Stimulated activated naive B cell treated with anti-CD40 and anti-IgM and Interleukin-4, amounts not matched to agents 10 μg/mL and 1 μg/mL and 100 μg/mL, for 72 hours (primary cell): Measurements from ENCODE around the gene ZSCAN5C.
"Not testable (repeated sequence)": the region's sequence is repeated elsewhere in the genome, so short reads cannot be mapped to it uniquely, and the experiment has no call there.

Source experiments
- ATAC-seq, 2 donors: fragments of 150-1000 bp; cut with Tn5 transposase; replicated peaks; 2 replicates each; pipeline ENCODE4 v1.10.0; 2021; ENCODE audit warnings: moderate library complexity in 1 of 2
- DNase-seq: peaks from one replicate; pipeline ENCODE4 v3.0.0; 2021
- H3K27ac Mint-ChIP-seq: one replicate; pipeline ENCODE4 v1.8.0; 2022; ENCODE audit warnings: mild to moderate bottlenecking, mixed read lengths
- H3K27me3 Mint-ChIP-seq, 2 donors: one replicate each; pipeline ENCODE4 v1.8.0; 2022; ENCODE audit warnings: mixed read lengths in 2 of 2
- H3K36me3 Mint-ChIP-seq, 2 donors: one replicate each; pipeline ENCODE4 v1.8.0; 2022; ENCODE audit warnings: mixed read lengths in 2 of 2, mild to moderate bottlenecking in 1 of 2
- H3K4me1 Mint-ChIP-seq, 2 donors: one replicate each; pipeline ENCODE4 v1.8.0; 2022; ENCODE audit warnings: mixed read lengths in 2 of 2, mild to moderate bottlenecking in 1 of 2
- H3K4me3 Mint-ChIP-seq, 2 donors: one replicate each; pipeline ENCODE4 v1.8.0; 2022; ENCODE audit warnings: mild to moderate bottlenecking in 2 of 2, mixed read lengths in 2 of 2, moderate library complexity in 1 of 2
- H3K9me3 Mint-ChIP-seq, 2 donors: one replicate each; pipeline ENCODE4 v1.8.0; 2022; ENCODE audit warnings: mixed read lengths in 2 of 2, mild to moderate bottlenecking in 1 of 2

The ZSCAN5C gene

GRCh38 chr19:56174550-56174949 lies 27.5 kb upstream of the ZSCAN5C start:
- peaks cover 19 to 38% of the 10 kb centered on the region in 2 donors for H3K27me3 Mint-ChIP-seq
- ATAC-seq (no peak), DNase-seq (no peak)
- H3K4me1 Mint-ChIP-seq = peaks cover 0 to 2% of the 10 kb centered on the region in 2 donors
- H3K27ac Mint-ChIP-seq = no peak overlapping the region
- no peaks in the 10 kb centered on the region for H3K36me3 Mint-ChIP-seq
- H3K9me3 Mint-ChIP-seq = no peaks in the 10 kb centered on the region
- H3K4me3 Mint-ChIP-seq = no peak overlapping the region

- DNase-seq, ATAC-seq, H3K27ac Mint-ChIP-seq, H3K4me3 Mint-ChIP-seq, H3K36me3 Mint-ChIP-seq, H3K4me1 Mint-ChIP-seq, H3K9me3 Mint-ChIP-seq: not testable (repeated sequence)
- H3K27me3 Mint-ChIP-seq = peaks cover 15 to 38% of the 10 kb centered on the region in 2 donors
Measured at GRCh38 chr19:56175861-56176307, 26.2 kb upstream of the ZSCAN5C start, which contains the start of gene GALP. Gene GALP, plus strand, starts transcription at chr19:56176008. Its CDS starts 1,101 bp downstream, at chr19:56177109.

- not testable (repeated sequence) for ATAC-seq, DNase-seq, H3K27ac Mint-ChIP-seq, H3K36me3 Mint-ChIP-seq, H3K4me1 Mint-ChIP-seq, H3K9me3 Mint-ChIP-seq, H3K4me3 Mint-ChIP-seq
- H3K27me3 Mint-ChIP-seq = peaks cover 15 to 38% of the 10 kb centered on the region in 2 donors
Measured at GRCh38 chr19:56176310-56176709, 25.8 kb upstream of the ZSCAN5C start.

- Mint-ChIP-seq H3K36me3 (no peaks in the 10 kb centered on the region), H3K27ac (no peak overlapping the region), H3K9me3 (no peaks in the 10 kb centered on the region), H3K4me3 (no peak overlapping the region), H3K27me3 (peaks cover 13 to 35% of the 10 kb centered on the region in 2 donors), H3K4me1 (peaks cover 0 to under 1% of the 10 kb centered on the region in 2 donors)
- no peak for ATAC-seq
- DNase-seq = no peak
Measured at GRCh38 chr19:56176881-56177280, 25.2 kb upstream of the ZSCAN5C start.

GRCh38 chr19:56177564-56178243 lies 24.4 kb upstream of the ZSCAN5C start:
- Mint-ChIP-seq H3K27me3 (peaks cover 15 to 32% of the 10 kb centered on the region in 2 donors), H3K4me1 (no peaks in the 10 kb centered on the region), H3K27ac (no peak overlapping the region), H3K9me3 (no peaks in the 10 kb centered on the region), H3K36me3 (no peaks in the 10 kb centered on the region), H3K4me3 (no peak overlapping the region)
- ATAC-seq (no peak), DNase-seq (no peak)

- no peaks in the 10 kb centered on the region for H3K9me3 Mint-ChIP-seq
- H3K36me3 Mint-ChIP-seq = no peaks in the 10 kb centered on the region
- DNase-seq = no peak
- no peak for ATAC-seq
- no peak overlapping the region for H3K4me3 Mint-ChIP-seq
- H3K27me3 Mint-ChIP-seq = peaks cover 13 to 14% of the 10 kb centered on the region in 2 donors
- no peak overlapping the region for H3K27ac Mint-ChIP-seq
- H3K4me1 Mint-ChIP-seq = no peaks in the 10 kb centered on the region
Measured at GRCh38 chr19:56189785-56190184, 12.3 kb upstream of the ZSCAN5C start.

GRCh38 chr19:56191115-56191514 lies 11.0 kb upstream of the ZSCAN5C start:
- Mint-ChIP-seq H3K27ac (no peak overlapping the region), H3K4me3 (no peak overlapping the region), H3K27me3 (peaks cover 4 to 6% of the 10 kb centered on the region in 2 donors), H3K9me3 (no peaks in the 10 kb centered on the region), H3K36me3 (no peaks in the 10 kb centered on the region), H3K4me1 (no peaks in the 10 kb centered on the region)
- ATAC-seq (no peak), DNase-seq (no peak)

- DNase-seq (no peak), ATAC-seq (no peak)
- H3K9me3 Mint-ChIP-seq = no peaks in the 10 kb centered on the region
- no peak overlapping the region for H3K4me3 Mint-ChIP-seq
- no peak overlapping the region for H3K27ac Mint-ChIP-seq
- no peaks in the 10 kb centered on the region for H3K36me3 Mint-ChIP-seq
- H3K4me1 Mint-ChIP-seq = no peaks in the 10 kb centered on the region
- H3K27me3 Mint-ChIP-seq = peaks cover 4 to 6% of the 10 kb centered on the region in 2 donors
Measured at GRCh38 chr19:56191711-56192110, 10.4 kb upstream of the ZSCAN5C start.

GRCh38 chr19:56193981-56194640 lies 8.0 kb upstream of the ZSCAN5C start:
- H3K36me3 Mint-ChIP-seq = no peaks in the 10 kb centered on the region

GRCh38 chr19:56197646-56198045 lies 4.4 kb upstream of the ZSCAN5C start, which contains the start of gene ZSCAN5B:
Gene ZSCAN5B, minus strand, starts transcription at chr19:56197783. Its CDS starts 4,731 bp downstream, at chr19:56193052.
- DNase-seq, H3K27ac Mint-ChIP-seq, H3K27me3 Mint-ChIP-seq, H3K36me3 Mint-ChIP-seq, H3K4me3 Mint-ChIP-seq, ATAC-seq, H3K4me1 Mint-ChIP-seq, H3K9me3 Mint-ChIP-seq: not testable (repeated sequence)

More at GRCh38 chr19:56193981-56194640, 8.0 kb upstream of the ZSCAN5C start:
- Mint-ChIP-seq H3K4me3 (no peak overlapping the region), H3K4me1 (no peaks in the 10 kb centered on the region), H3K9me3 (no peaks in the 10 kb centered on the region), H3K27me3 (peaks cover 4 to 15% of the 10 kb centered on the region in 2 donors), H3K27ac (no peak overlapping the region)
- no peak for ATAC-seq
- no peak for DNase-seq

GRCh38 chr19:56199687-56200086 lies 2.4 kb upstream of the ZSCAN5C start:
- no peaks in the 10 kb centered on the region for H3K36me3 Mint-ChIP-seq
- H3K4me1 Mint-ChIP-seq = no peaks in the 10 kb centered on the region
- no peak for ATAC-seq
- DNase-seq = no peak
- no peaks in the 10 kb centered on the region for H3K9me3 Mint-ChIP-seq
- no peak overlapping the region for H3K27ac Mint-ChIP-seq
- no peak overlapping the region for H3K4me3 Mint-ChIP-seq
- H3K27me3 Mint-ChIP-seq = peaks cover 0 to 9% of the 10 kb centered on the region in 2 donors

- H3K36me3 Mint-ChIP-seq, ATAC-seq, H3K4me1 Mint-ChIP-seq: not testable (repeated sequence)
Measured at GRCh38 chr19:56207581-56207980, 5.5 kb downstream of the ZSCAN5C start.

GRCh38 chr19:56209091-56209490 lies 7.0 kb downstream of the ZSCAN5C start:
- Mint-ChIP-seq H3K9me3 (no peaks in the 10 kb centered on the region), H3K4me3 (no peak overlapping the region), H3K4me1 (no peaks in the 10 kb centered on the region), H3K36me3 (no peaks in the 10 kb centered on the region), H3K27me3 (peaks cover 19 to 21% of the 10 kb centered on the region in 2 donors), H3K27ac (no peak overlapping the region)
- no peak for ATAC-seq
- no peak for DNase-seq

More at GRCh38 chr19:56207581-56207980, 5.5 kb downstream of the ZSCAN5C start:
- H3K9me3 Mint-ChIP-seq, DNase-seq, H3K4me3 Mint-ChIP-seq, H3K27ac Mint-ChIP-seq: not testable (repeated sequence)
- H3K27me3 Mint-ChIP-seq = peaks cover 15 to 18% of the 10 kb centered on the region in 2 donors

GRCh38 chr19:56210036-56210435 lies 8.0 kb downstream of the ZSCAN5C start:
- H3K9me3 Mint-ChIP-seq, DNase-seq, H3K4me3 Mint-ChIP-seq, H3K27ac Mint-ChIP-seq, ATAC-seq, H3K4me1 Mint-ChIP-seq, H3K36me3 Mint-ChIP-seq: not testable (repeated sequence)
- peaks cover 29 to 30% of the 10 kb centered on the region in 2 donors for H3K27me3 Mint-ChIP-seq

- no peak for ATAC-seq
- no peak for DNase-seq
Measured at GRCh38 chr19:56211718-56212117, 9.6 kb downstream of the ZSCAN5C start.

More at GRCh38 chr19:56211718-56212117, 9.6 kb downstream of the ZSCAN5C start:
- Mint-ChIP-seq H3K36me3 (no peaks in the 10 kb centered on the region), H3K9me3 (no peaks in the 10 kb centered on the region), H3K4me3 (no peak overlapping the region), H3K27ac (no peak overlapping the region), H3K4me1 (no peaks in the 10 kb centered on the region), H3K27me3 (peaks cover 27 to 36% of the 10 kb centered on the region in 2 donors)
